Kidney (tissue), 14 donors: ENCODE measurements around the gene CXCL12. TPM values are rescaled to one million over a fixed set of nuclear protein-coding genes. Genes with fewer than 3 reads are reported as not detected.

Experiments
- DNase-seq, 5 donors: peaks; one replicate each; pipeline ENCODE4 v3.0.0-alpha.2; 2013 to 2020
- FAIRE-seq: peaks from 2 replicates; lab custom pipeline; 2012; peaks lifted over from hg19 to GRCh38; lab: Jason Lieb, UNC
- H3K27ac ChIP-seq, 2 donors: one replicate each; pipeline ENCODE4 v1.7.0; 2013; ENCODE audit warnings: low read depth in 2 of 2, low read length in 2 of 2, inconsistent platforms in 1 of 2
- H3K27me3 ChIP-seq: one replicate; pipeline ENCODE4 v1.7.1; 2013; ENCODE audit warnings: low read length, inconsistent platforms; ENCODE audit not compliant: control insufficient read depth, insufficient read depth
- H3K36me3 ChIP-seq, 3 donors: one replicate each; pipeline versions ENCODE4 v1.7.0 to v1.7.1; 2013; ENCODE audit warnings: low read length in 3 of 3, control low read depth in 1 of 3, inconsistent platforms in 1 of 3; ENCODE audit not compliant: insufficient read depth in 3 of 3, control insufficient read depth in 2 of 3
- H3K4me1 ChIP-seq, 3 donors: one replicate each; pipeline versions ENCODE4 v1.7.0 to v1.7.1; 2013; ENCODE audit warnings: low read length in 3 of 3, inconsistent platforms in 1 of 3, low read depth in 1 of 3; ENCODE audit not compliant: control insufficient read depth in 2 of 3, insufficient read depth in 2 of 3
- H3K4me3 ChIP-seq, 3 donors: one replicate each; pipeline versions ENCODE4 v1.7.0 to v1.8.1; 2013; ENCODE audit warnings: low read length in 3 of 3, control low read depth in 1 of 3, inconsistent platforms in 1 of 3
- H3K9ac ChIP-seq, 3 donors: one replicate each; pipeline versions ENCODE4 v1.7.0 to v1.7.1; 2013; ENCODE audit warnings: low read length in 3 of 3, control low read depth in 1 of 3, inconsistent platforms in 1 of 3
- H3K9me3 ChIP-seq, 3 donors: one replicate each; pipeline versions ENCODE4 v1.7.0 to v1.7.1; 2013; ENCODE audit warnings: low read length in 3 of 3, control low read depth in 1 of 3, inconsistent platforms in 1 of 3; ENCODE audit not compliant: control insufficient read depth in 2 of 3, insufficient read depth in 1 of 3
- CTCF ChIP-seq: IDR thresholded peaks from 3 replicates; pipeline ENCODE4 v1.5.1; 2012; ENCODE audit warnings: mild to moderate bottlenecking, moderate library complexity, borderline replicate concordance; ENCODE audit not compliant: insufficient read depth; ENCODE audit errors: extremely low read depth
- intact Hi-C: fragments of 100-400 bp; cut with DNase I; formaldehyde crosslinking; loops from one replicate; pipeline ENCODE4 v1.11.1; 2022
- polyA plus RNA-seq: library from polyadenylated mRNA; stranded (reverse); fragments of 350-450 nt; fragmentation: Illumina TruSeq; extraction: RNeasy Lipid Tissue Mini Kit (QIAGEN cat#74804); gene quantifications from one replicate; pipeline ENCODE4 v1.2.3, GENCODE V29; 2014; ENCODE audit warnings: low read depth, low replicate concordance; ENCODE audit not compliant: insufficient read depth
- total RNA-seq: library from RNA; stranded (reverse); fragmentation: NEBNext Ultra II Directional; extraction: Animal tissue kit (Norgen Biotek cat#: 25700); gene quantifications from one replicate; pipeline ENCODE4 v1.2.1, GENCODE V29; 2021
- donor health status: control.
- donor health status: control.
- donor health status: control.
- donor health status: control.
- donor health status: control.
- donor health status: DM: yes; HTN: yes; CAD: no.
- donor health status: Normal renal cell carcinoma (clear cell type).

The CXCL12 gene
- total and polyA plus RNA-seq, 2 donors from 2014 or later: 99.5 to 111 TPM

- TF ChIP-seq CTCF: no peak
- Histone ChIP-seq H3K27ac (peak overlapping the region in 1 of 2 donors; percentile 71), H3K4me3 (peak overlapping the region in 1 of 3 donors; percentile 47), H3K27me3 (no peaks in the 10 kb centered on the region), H3K9ac (no peak overlapping the region), H3K4me1 (peaks cover 0 to 5% (median 0%) of the 10 kb centered on the region in 3 donors), H3K36me3 (no peaks in the 10 kb centered on the region), H3K9me3 (no peaks in the 10 kb centered on the region)
- no peak for FAIRE-seq
- peak in 4 of 5 donors; percentile 14 to 83 (median 58) for DNase-seq
- intact Hi-C loops: no loop called here
These were observed 972 bp upstream of the CXCL12 start for GRCh38 chr10:44385696-44386441.

- DNase-seq (peak in 1 of 5 donors; percentile 46), FAIRE-seq (no peak)
- H3K27me3 ChIP-seq: no peaks in the 10 kb centered on the region
- H3K9ac ChIP-seq: peak overlapping the region in 2 of 3 donors; percentile 16 to 19
- TF ChIP-seq CTCF: no peak
- H3K4me1 ChIP-seq: peaks cover 0 to 5% (median 0%) of the 10 kb centered on the region in 3 donors
- peak overlapping the region in 1 of 2 donors; percentile 23 for H3K27ac ChIP-seq
- intact Hi-C loops: loop anchor here (5.0 kb wide), 1 partner anchor 697 kb away; no protein-coding TSS in a partner anchor
- H3K4me3 ChIP-seq: peak overlapping the region; percentile 50 to 66 (median 64)
- H3K9me3 ChIP-seq: no peaks in the 10 kb centered on the region
- no peaks in the 10 kb centered on the region for H3K36me3 ChIP-seq
These were observed 284 bp downstream of the CXCL12 start for GRCh38 chr10:44384601-44385025.

GRCh38 chr10:44383749-44384600, 922 bp downstream of the CXCL12 start:
- peak; percentile 66 to 82 (median 76) for DNase-seq
- Histone ChIP-seq H3K4me3 (peak overlapping the region; percentile 50 to 66 (median 64)), H3K4me1 (peaks cover 0 to 5% (median 0%) of the 10 kb centered on the region in 3 donors), H3K36me3 (no peaks in the 10 kb centered on the region), H3K9ac (peak overlapping the region in 2 of 3 donors; percentile 19 to 48), H3K9me3 (no peaks in the 10 kb centered on the region), H3K27me3 (no peaks in the 10 kb centered on the region), H3K27ac (peak overlapping the region; percentile 23 to 43)
- intact Hi-C loops: loop anchor here (5.0 kb wide), 1 partner anchor 697 kb away; no protein-coding TSS in a partner anchor
- FAIRE-seq: no peak
- TF ChIP-seq CTCF: no peak
